ENCODE measurements around the gene PCDH19. TPM values are rescaled to one million over a fixed set of nuclear protein-coding genes. Genes with fewer than 3 reads are reported as not detected.

The PCDH19 gene
- total RNA-seq, 1 experiment from 2014 or later = 0.08 TPM

DNA sequence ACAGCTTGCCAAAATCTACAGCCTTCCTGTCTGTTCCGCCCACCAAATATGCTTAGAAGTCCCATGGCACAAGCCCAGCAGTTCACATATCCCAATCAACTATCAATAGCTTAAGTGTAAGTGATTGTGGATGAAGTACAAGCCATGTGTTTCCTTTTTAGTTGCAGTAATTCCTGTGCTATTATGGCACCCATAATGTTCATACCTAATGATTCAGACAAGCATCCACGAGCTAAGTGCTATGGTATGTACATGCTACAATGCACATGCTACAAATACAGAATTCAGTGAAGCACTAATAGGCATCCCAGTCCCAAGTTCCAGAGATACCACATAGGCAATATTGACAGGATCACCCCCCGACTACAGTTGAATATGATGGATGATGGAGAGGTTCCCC lies 94.5 kb downstream of the PCDH19 start:
- no TSS peak for BruUV-seq (replicated peaks)
- no peak for DNase-seq (ENCODE audit: low read depth, low spot score)

DNA sequence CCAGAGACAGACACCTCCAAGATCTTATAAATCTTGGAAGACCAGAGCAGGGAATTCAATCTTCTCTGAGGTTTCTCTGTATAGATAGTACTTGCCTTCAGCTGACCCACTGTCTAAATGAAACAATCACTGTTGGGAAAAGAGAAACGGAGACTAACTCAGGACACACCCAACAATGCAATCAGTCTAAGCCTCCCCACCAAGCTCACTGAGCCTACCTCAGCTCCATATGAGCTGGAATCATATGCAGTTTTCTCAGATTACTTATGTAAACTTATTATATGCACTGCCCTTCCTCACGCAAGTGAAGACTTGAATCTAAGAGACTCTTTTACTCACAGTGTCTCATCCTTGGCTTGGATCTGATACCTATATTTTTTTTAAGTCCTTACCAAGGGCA lies 110.5 kb downstream of the PCDH19 start:
- intact Hi-C loops (cut with micrococcal nuclease; ENCODE audit: unreplicated experiment) = no loop called here
- no TSS peak for BruUV-seq (replicated peaks)
- TF ChIP-seq, protein P1, sequence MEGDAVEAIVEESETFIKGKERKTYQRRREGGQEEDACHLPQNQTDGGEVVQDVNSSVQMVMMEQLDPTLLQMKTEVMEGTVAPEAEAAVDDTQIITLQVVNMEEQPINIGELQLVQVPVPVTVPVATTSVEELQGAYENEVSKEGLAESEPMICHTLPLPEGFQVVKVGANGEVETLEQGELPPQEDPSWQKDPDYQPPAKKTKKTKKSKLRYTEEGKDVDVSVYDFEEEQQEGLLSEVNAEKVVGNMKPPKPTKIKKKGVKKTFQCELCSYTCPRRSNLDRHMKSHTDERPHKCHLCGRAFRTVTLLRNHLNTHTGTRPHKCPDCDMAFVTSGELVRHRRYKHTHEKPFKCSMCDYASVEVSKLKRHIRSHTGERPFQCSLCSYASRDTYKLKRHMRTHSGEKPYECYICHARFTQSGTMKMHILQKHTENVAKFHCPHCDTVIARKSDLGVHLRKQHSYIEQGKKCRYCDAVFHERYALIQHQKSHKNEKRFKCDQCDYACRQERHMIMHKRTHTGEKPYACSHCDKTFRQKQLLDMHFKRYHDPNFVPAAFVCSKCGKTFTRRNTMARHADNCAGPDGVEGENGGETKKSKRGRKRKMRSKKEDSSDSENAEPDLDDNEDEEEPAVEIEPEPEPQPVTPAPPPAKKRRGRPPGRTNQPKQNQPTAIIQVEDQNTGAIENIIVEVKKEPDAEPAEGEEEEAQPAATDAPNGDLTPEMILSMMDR (IDR thresholded peaks at IDR 0.05) = no peak
- TF ChIP-seq POLR2AphosphoS5 (IDR thresholded peaks at IDR 0.05; ENCODE audit: low read depth, low read length) (no peak), TCF7L2 (IDR thresholded peaks at IDR 0.05; ENCODE audit: low read depth, low read length) (no peak), SIN3A (IDR thresholded peaks at IDR 0.05; ENCODE audit: borderline replicate concordance, insufficient read depth, low read depth, low read length) (no peak)
- TF ChIP-seq, protein P2, sequence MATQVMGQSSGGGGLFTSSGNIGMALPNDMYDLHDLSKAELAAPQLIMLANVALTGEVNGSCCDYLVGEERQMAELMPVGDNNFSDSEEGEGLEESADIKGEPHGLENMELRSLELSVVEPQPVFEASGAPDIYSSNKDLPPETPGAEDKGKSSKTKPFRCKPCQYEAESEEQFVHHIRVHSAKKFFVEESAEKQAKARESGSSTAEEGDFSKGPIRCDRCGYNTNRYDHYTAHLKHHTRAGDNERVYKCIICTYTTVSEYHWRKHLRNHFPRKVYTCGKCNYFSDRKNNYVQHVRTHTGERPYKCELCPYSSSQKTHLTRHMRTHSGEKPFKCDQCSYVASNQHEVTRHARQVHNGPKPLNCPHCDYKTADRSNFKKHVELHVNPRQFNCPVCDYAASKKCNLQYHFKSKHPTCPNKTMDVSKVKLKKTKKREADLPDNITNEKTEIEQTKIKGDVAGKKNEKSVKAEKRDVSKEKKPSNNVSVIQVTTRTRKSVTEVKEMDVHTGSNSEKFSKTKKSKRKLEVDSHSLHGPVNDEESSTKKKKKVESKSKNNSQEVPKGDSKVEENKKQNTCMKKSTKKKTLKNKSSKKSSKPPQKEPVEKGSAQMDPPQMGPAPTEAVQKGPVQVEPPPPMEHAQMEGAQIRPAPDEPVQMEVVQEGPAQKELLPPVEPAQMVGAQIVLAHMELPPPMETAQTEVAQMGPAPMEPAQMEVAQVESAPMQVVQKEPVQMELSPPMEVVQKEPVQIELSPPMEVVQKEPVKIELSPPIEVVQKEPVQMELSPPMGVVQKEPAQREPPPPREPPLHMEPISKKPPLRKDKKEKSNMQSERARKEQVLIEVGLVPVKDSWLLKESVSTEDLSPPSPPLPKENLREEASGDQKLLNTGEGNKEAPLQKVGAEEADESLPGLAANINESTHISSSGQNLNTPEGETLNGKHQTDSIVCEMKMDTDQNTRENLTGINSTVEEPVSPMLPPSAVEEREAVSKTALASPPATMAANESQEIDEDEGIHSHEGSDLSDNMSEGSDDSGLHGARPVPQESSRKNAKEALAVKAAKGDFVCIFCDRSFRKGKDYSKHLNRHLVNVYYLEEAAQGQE (IDR thresholded peaks at IDR 0.05; ENCODE audit: insufficient read depth in 1 of 2, low read depth in 2 of 2, low read length in 1 of 2) = no peak
- Histone ChIP-seq H3K27ac (ENCODE audit: low read length) (no peak overlapping the region), H3K4me3 (ENCODE audit: low read depth in 2 of 2, low read length in 2 of 2) (no peak overlapping the region), H3K9me3 (ENCODE audit: control insufficient read depth, insufficient read depth, low read depth, low read length) (no peaks in the 10 kb centered on the region), H3K4me1 (ENCODE audit: control insufficient read depth, insufficient read depth, low read length) (no peaks in the 10 kb centered on the region), H3K27me3 (ENCODE audit: control insufficient read depth, insufficient read depth, low read length) (no peaks in the 10 kb centered on the region), H3K36me3 (ENCODE audit: control insufficient read depth, insufficient read depth, low read length) (no peaks in the 10 kb centered on the region)
- DNase-seq (ENCODE audit: low read depth, low spot score) (no peak), ATAC-seq (no peak)
- POLR2A ChIA-PET = no interaction called here
- in situ Hi-C loops (cut with HindIII; ENCODE audit: low pct_unique_long_range_greater_than_20kb, low sequenced_read_pairs) = no loop called here
- CTCF ChIA-PET = no interaction called here

More for the DNA sequence above, 94.5 kb downstream of the PCDH19 start:
- POLR2A ChIA-PET = no interaction called here
- in situ Hi-C loops (cut with HindIII; ENCODE audit: low pct_unique_long_range_greater_than_20kb, low sequenced_read_pairs) = no loop called here
- CTCF ChIA-PET = no interaction called here
- ATAC-seq = no peak
- Histone ChIP-seq H3K27ac (ENCODE audit: low read length) (no peak overlapping the region), H3K4me1 (ENCODE audit: control insufficient read depth, insufficient read depth, low read length) (no peaks in the 10 kb centered on the region), H3K9me3 (ENCODE audit: control insufficient read depth, insufficient read depth, low read depth, low read length) (no peaks in the 10 kb centered on the region), H3K4me3 (ENCODE audit: low read depth in 2 of 2, low read length in 2 of 2) (no peak overlapping the region), H3K36me3 (ENCODE audit: control insufficient read depth, insufficient read depth, low read length) (no peaks in the 10 kb centered on the region), H3K27me3 (ENCODE audit: control insufficient read depth, insufficient read depth, low read length) (no peaks in the 10 kb centered on the region)
- intact Hi-C loops (cut with micrococcal nuclease; ENCODE audit: unreplicated experiment) = no loop called here
- no peak for TF ChIP-seq SIN3A (IDR thresholded peaks at IDR 0.05; ENCODE audit: borderline replicate concordance, insufficient read depth, low read depth, low read length)
- TF ChIP-seq, protein P1 (IDR thresholded peaks at IDR 0.05) = no peak
- TF ChIP-seq TCF7L2 (IDR thresholded peaks at IDR 0.05; ENCODE audit: low read depth, low read length) = no peak
- TF ChIP-seq POLR2AphosphoS5 (IDR thresholded peaks at IDR 0.05; ENCODE audit: low read depth, low read length) = no peak
- TF ChIP-seq, protein P2 (IDR thresholded peaks at IDR 0.05; ENCODE audit: insufficient read depth in 1 of 2, low read depth in 2 of 2, low read length in 1 of 2) = no peak

All from Panc1 (cell line).